ENCODE data around the gene XAGE2. TPM values are rescaled to one million over a fixed set of nuclear protein-coding genes. Genes with fewer than 3 reads are reported as not detected.
A peak's percentile ranks its signal among the peaks of the same experiment; 100 is the strongest.

XAGE2 gene
- total RNA-seq, 1 experiment from 2014 or later = not detected

DNA sequence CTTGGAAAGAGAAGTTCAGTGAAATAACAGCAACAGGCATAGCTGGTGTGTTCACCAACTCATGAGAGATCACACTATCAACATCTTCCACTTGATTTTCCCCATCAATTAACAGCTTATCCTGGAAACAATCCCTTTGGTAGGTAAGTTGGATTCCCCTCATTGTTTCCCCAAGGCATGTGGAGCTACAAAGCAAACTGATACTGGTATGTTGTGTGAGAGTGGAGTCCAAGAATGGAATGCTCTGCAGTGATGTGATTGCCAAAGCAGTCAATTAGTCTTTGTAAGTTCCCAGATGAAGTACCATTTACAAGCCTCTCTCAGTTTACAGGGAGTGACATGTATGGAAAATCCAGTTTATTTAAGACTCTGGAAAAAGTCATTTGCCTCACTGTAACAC is 13.7 kb upstream of the XAGE2 start:
- CTCF ChIA-PET = no interaction called here
- no peak for DNase-seq
- BruUV-seq (replicated peaks) = no TSS peak
- intact Hi-C loops (cut with micrococcal nuclease; ENCODE audit: unreplicated experiment) = no loop called here
- no peaks in the 10 kb centered on the region for H3K9me3 Mint-ChIP-seq (ENCODE audit: low read depth, unreplicated experiment)
- no peaks in the 10 kb centered on the region for H3K4me1 Mint-ChIP-seq (ENCODE audit: low read depth, unreplicated experiment)
- H3K27me3 Mint-ChIP-seq (ENCODE audit: unreplicated experiment) = no peaks in the 10 kb centered on the region
- H3K36me3 Mint-ChIP-seq (ENCODE audit: insufficient read depth, unreplicated experiment) = no peaks in the 10 kb centered on the region
- no peak overlapping the region for H3K4me3 Mint-ChIP-seq (ENCODE audit: low read depth, unreplicated experiment)
- TF ChIP-seq, protein P1, sequence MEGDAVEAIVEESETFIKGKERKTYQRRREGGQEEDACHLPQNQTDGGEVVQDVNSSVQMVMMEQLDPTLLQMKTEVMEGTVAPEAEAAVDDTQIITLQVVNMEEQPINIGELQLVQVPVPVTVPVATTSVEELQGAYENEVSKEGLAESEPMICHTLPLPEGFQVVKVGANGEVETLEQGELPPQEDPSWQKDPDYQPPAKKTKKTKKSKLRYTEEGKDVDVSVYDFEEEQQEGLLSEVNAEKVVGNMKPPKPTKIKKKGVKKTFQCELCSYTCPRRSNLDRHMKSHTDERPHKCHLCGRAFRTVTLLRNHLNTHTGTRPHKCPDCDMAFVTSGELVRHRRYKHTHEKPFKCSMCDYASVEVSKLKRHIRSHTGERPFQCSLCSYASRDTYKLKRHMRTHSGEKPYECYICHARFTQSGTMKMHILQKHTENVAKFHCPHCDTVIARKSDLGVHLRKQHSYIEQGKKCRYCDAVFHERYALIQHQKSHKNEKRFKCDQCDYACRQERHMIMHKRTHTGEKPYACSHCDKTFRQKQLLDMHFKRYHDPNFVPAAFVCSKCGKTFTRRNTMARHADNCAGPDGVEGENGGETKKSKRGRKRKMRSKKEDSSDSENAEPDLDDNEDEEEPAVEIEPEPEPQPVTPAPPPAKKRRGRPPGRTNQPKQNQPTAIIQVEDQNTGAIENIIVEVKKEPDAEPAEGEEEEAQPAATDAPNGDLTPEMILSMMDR (IDR thresholded peaks at IDR 0.05; ENCODE audit: unreplicated experiment) = no peak
- H3K27ac Mint-ChIP-seq (ENCODE audit: unreplicated experiment) = no peak overlapping the region

DNA sequence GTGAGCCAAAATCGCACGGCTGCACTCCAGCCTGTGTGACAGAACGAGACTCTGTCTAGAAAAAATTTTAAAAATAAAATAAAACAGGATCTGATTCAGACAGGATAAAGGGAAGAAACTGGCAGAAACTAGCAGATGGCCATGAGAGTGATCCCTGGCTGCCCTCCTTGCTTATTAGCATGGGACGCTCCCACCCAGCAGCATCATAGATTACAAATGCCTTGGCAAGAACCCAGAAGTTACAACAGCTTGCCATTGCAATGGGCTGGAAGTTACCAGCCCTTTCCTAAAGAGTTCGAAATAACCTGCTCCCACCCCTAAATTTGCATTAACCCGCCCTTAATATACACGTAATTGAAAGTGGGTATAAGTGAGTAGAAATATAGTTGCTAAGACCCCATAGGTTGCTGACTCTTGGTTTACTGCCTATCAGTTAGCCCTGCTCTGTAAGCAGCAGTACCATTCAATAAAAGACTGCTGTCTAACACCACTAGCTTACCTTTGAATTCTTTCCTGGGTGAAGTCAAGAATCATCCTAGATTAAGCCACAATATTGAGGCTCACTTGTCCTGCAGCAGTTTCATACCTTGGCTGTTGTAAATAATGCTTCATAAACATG is 9.1 kb upstream of the XAGE2 start:
- TF ChIP-seq, protein P1 (IDR thresholded peaks at IDR 0.05; ENCODE audit: unreplicated experiment) = no peak
- Mint-ChIP-seq H3K9me3 (ENCODE audit: low read depth, unreplicated experiment) (no peaks in the 10 kb centered on the region), H3K27me3 (ENCODE audit: unreplicated experiment) (no peaks in the 10 kb centered on the region), H3K36me3 (ENCODE audit: insufficient read depth, unreplicated experiment) (no peaks in the 10 kb centered on the region), H3K4me1 (ENCODE audit: low read depth, unreplicated experiment) (no peaks in the 10 kb centered on the region), H3K4me3 (ENCODE audit: low read depth, unreplicated experiment) (no peak overlapping the region), H3K27ac (ENCODE audit: unreplicated experiment) (no peak overlapping the region)
- CTCF ChIA-PET = no interaction called here
- intact Hi-C loops (cut with micrococcal nuclease; ENCODE audit: unreplicated experiment) = no loop called here
- DNase-seq = no peak
- no TSS peak for BruUV-seq (replicated peaks)

- Mint-ChIP-seq H3K36me3 (ENCODE audit: insufficient read depth, unreplicated experiment) (no peaks in the 10 kb centered on the region), H3K4me1 (ENCODE audit: low read depth, unreplicated experiment) (no peaks in the 10 kb centered on the region), H3K27ac (ENCODE audit: unreplicated experiment) (no peak overlapping the region), H3K4me3 (ENCODE audit: low read depth, unreplicated experiment) (no peak overlapping the region), H3K9me3 (ENCODE audit: low read depth, unreplicated experiment) (no peaks in the 10 kb centered on the region), H3K27me3 (ENCODE audit: unreplicated experiment) (no peaks in the 10 kb centered on the region)
- no peak for DNase-seq
- CTCF ChIA-PET = interaction anchor here (0.6 kb wide), 1 partner anchor 10 kb away, joined by 3 read pairs; no protein-coding TSS in a partner anchor
- intact Hi-C loops (cut with micrococcal nuclease; ENCODE audit: unreplicated experiment) = no loop called here
- TF ChIP-seq, protein P1 (IDR thresholded peaks at IDR 0.05; ENCODE audit: unreplicated experiment) = no peak
- no TSS peak for BruUV-seq (replicated peaks)
Observed at GRCh38 chrX:52361941-52362340, 6.9 kb upstream of the XAGE2 start.

DNA sequence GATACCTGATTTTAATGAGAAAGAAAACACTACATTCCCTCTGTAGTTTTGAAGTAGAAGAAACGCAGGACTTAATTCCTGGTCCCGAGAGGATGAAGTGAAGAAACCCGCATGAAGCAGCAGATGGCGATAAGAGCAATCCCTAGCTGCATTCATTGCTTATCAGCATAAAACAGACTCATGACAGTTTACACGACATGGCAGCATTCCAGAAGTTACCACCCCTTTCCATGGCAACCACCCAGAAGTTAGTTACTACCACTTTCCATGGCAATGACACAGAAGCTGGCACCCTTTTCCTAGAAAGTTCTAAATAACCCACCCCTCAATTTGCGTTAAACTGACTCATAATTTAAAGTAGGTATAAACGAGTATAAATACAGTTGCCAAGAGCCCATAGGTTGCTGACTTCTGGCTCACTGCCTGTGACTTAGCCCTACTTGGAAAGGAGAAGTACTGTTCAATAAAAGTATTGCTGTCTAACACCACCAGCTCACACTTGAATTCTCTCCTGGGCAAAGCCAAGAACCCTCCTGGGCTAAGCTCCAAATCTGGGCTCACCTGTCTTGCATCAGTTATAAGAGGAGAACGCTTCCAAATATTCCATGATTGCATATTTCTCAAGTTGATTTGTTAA is 5.5 kb upstream of the XAGE2 start:
- H3K4me1 Mint-ChIP-seq (ENCODE audit: low read depth, unreplicated experiment) = no peaks in the 10 kb centered on the region
- CTCF ChIA-PET = interaction anchor here (0.6 kb wide), 1 partner anchor 16 kb away, joined by 3 read pairs; no protein-coding TSS in a partner anchor
- no peaks in the 10 kb centered on the region for H3K36me3 Mint-ChIP-seq (ENCODE audit: insufficient read depth, unreplicated experiment)
- BruUV-seq (replicated peaks) = no TSS peak
- no peaks in the 10 kb centered on the region for H3K27me3 Mint-ChIP-seq (ENCODE audit: unreplicated experiment)
- no peak overlapping the region for H3K27ac Mint-ChIP-seq (ENCODE audit: unreplicated experiment)
- TF ChIP-seq, protein P1 (IDR thresholded peaks at IDR 0.05; ENCODE audit: unreplicated experiment) = no peak
- H3K9me3 Mint-ChIP-seq (ENCODE audit: low read depth, unreplicated experiment) = no peaks in the 10 kb centered on the region
- H3K4me3 Mint-ChIP-seq (ENCODE audit: low read depth, unreplicated experiment) = no peak overlapping the region
- intact Hi-C loops (cut with micrococcal nuclease; ENCODE audit: unreplicated experiment) = no loop called here
- DNase-seq = peak; percentile 28
